IPS-NIHi7 (cell line): ENCODE results near the gene ZNF175.
"Not testable (repeated sequence)": the region's sequence is repeated elsewhere in the genome, so short reads cannot be mapped to it uniquely, and the experiment has no call there.

ENCODE experiments used
- DNase-seq: peaks from one replicate; pipeline ENCODE4 v3.0.0; 2012; ENCODE audit warnings: mixed read lengths; ENCODE audit errors: extremely low spot score

The ZNF175 gene

DNA sequence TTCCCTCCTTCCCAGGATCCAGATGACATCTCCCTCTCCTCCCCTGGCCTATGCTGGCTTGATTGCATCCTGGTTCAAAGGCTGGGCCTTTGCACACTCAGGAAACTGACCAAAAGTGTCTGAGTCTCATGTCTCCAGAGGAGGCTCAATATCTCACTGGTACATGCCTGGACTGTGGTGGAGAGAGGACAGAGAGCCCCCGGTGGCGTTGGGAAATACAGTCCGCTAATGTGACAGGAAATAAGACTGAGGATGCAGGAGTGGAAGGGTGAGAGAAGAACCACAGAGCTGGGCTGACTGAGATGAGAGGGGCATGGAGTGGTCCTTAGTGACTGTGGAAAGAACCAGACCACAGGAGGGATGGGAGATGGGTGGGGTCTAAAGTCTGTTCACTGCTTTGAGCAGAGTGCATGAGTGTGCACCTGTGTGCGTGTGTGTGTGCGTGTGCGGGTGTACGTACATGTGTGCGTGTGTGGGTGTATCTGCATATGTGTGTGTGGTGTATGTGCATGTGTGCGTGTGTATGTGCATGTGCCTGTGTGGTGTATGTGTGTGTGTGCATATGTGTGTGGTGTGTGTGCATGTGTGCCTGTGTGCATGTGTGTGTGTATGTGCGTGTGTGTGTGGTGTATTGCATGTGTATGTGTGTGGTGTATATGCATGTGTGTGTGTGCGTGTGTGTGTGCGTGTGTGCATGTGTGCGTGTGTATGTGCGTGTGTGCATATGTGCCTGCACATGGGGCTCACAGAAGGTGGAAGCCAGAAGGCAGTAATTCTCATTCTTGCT, 57.3 kb downstream of the ZNF175 start:
- no peak for DNase-seq

DNA sequence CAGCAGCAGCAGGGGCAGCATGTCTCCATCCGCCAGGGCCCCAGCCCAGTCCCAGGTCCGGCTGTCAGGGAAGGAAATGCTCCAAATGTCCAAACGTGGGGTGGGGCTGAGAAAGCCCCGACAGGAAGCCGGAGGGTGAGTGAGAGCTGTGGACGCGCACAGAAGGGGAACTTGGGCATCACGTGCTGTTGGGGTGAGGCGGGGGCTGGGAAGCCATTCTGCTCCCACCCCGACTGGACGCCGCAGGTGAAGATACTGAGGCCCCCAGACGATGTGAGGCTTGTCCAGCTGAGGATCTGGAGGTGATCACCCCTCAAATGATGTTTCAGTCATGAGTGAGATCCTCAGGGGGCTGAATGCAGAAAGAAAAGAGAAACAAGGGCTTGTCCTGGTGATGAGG, 59.2 kb downstream of the ZNF175 start, which contains the start of gene SIGLEC5:
Gene SIGLEC5 (minus strand): TSS at position 87 of the 400 bp plus-strand sequence. CDS start 66 bp downstream, at position 21.
- not testable (repeated sequence) for DNase-seq

DNA sequence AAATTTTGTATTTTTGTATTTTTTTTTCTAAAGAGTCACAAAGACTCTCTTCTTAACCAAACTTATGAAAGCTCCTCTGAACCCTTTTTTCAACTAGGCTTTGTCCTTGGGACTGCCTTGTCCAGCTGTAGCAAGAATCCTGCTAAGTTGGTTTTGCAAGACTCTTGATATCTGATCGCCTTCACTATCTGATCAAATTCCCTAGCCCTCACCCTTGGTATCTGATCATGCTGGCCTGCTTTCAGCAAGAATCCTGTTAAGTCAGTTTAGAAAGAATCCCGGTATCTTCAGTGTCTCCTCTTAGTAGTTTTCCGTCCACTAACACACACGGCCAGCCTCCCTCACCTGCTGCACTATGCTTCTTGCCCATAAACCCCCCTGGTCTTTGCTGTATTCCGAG, 61.0 kb downstream of the ZNF175 start:
- DNase-seq: no peak

DNA sequence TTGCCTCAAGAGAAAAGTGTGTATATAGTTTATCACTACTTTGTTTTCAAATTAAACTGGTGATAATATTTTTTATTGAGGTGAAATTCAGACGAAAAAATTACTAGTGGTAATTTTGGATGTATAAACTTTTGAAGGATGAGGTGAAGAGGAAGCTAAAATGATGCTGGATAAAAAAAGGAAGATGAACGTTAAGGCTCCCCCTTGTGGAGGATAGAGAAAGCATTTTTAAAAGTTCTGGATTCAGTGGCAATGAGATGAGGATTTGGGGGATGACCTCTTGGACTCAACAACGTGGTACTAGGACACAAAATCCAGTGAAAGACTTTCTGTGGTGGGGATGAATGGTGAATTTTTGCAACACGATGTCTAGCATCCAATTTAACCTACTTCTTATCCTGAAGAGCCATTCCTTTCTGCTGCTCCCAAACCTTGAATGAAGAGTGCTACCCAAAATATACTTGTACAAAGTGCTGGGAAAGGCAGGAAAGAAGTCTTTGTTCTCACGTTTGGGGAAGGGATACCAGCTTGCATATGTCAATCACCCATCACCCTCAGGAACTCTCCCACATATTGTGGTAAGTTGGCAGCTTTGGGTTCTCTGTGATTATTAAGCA, 66.4 kb downstream of the ZNF175 start:
- DNase-seq: peak; percentile 33

DNA sequence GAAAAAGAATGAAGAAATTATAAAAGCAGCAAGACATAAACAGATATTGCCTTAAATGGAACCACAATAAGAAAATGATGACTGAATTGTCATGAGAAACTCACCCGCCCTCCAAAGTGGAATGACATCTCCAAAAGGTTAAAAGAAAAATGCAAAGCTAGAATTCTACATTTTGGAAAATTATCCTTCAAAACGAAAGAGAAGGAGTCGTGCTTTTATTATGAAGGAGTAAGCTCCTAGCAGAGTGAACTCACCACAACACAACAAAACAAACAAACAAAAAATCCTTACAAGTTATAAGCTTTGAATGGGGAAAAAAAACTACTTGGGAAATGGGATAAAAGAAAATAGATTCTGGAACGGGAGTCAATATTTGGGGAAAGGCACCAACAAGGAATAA, 68.8 kb downstream of the ZNF175 start:
- no peak for DNase-seq

DNA sequence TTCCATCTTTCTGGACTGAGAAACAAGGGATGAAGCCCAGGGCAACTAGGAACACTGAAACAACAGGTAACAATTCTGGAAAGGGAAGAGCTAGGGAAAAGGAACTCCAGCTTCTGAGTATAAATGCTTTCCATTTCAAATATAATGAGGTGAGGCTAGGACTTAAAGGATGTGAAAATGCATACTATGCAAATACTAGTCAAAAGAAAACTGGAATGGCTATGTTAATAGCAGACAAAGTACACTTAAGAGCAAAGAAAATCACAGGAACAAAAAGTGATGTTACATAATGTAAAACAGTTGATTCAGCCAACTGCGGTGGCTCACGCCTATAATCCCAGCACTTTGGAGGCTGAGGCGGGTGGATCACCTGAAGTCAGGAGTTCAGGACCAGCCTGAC, 69.3 kb downstream of the ZNF175 start:
- no peak for DNase-seq

DNA sequence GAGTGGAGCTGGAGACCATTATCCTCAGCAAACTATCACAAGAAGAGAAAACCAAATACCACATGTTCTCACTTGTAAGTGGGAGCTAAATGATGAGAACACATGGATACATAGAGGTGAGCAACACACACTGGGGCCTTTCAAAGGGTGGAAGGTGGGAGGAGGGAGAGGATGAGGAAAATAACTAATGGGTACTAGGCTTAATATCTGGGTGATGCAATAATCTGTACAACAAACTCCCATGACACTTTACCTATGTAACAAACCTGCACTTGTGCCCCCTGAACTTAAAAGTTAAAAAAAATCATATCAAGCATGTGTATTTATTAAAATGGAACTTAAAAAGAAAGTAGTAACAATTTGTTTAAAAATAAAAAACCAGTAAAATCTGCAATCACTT, 70.6 kb downstream of the ZNF175 start:
- no peak for DNase-seq
